ENCODE measurements around the gene MEGF6.

MEGF6 gene

DNA sequence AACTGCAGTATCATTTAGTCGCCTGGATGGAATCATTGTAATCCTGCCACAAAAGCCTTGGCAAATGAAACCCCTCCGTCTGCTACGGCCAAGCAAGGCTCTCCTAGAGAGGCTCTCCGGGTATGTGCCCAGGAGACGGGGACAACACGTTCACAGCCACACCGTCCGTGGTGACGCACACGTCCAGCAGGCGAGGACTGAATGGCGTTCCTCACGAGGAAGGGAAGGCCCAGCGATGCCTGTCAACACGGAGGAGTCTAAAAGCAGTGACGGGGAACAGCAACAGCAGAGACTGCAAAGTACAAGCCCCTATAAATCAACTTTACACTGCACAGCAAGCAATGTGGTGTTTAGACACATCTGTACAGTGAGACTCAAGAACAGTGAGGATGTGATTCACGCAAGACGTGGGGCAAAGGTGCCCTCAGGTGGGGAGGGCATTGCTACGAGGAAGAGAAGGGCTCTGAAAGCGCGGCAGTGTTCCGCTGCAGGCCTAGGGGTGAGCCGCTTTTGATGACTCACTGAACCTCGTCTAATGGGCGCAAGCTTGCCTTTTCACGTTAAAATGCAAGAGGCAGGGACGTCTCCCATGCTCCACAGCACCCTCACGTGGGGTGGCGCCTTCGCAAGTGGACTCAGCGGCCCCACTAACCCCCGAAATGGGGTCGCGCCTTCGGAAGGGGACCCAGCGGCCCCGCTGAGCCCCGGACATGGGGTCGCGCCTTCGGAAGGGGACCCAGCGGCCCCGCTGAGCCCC lies 31.8 kb upstream of the MEGF6 start:
- no peak for DNase-seq

- no peak for DNase-seq
These were observed 30.5 kb upstream of the MEGF6 start for GRCh38 chr1:3641816-3642215.

GRCh38 chr1:3641046-3641760 lies 29.9 kb upstream of the MEGF6 start:
- no peak for DNase-seq

DNA sequence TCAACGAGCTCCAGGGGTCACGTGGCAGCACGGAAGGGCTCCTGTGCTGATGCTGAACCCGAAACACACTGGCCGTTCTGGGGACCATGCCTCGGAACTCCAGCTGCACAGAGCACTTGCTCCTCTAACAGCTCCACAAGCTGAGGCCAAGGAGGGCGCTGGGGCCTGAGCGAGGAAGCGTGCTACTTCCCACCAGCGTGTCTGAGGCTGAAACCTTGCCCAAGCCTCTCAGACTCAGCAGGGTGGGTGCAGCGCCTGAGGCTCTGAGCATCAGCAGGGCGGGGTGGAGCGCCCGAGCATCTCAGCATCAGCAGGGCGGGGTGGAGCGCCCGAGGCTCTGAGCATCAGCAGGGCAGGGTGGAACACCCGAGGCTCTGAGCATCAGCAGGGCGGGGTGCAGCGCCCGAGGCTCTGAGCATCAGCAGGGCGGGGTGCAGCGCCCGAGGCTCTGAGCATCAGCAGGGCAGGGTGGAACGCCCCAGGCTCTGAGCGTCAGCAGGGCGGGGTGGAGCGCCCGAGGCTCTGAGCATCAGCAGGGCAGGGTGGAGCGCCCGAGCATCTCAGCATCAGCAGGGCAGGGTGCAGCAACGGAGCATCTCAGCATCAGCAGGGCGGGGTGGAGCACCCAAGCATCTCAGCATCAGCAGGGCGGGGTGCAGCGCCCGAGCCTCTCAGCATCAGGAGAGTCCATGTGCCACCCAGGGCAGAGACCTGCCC lies 29.0 kb upstream of the MEGF6 start:
- no peak for DNase-seq

GRCh38 chr1:3639397-3639911 lies 28.1 kb upstream of the MEGF6 start:
- DNase-seq: no peak

DNA sequence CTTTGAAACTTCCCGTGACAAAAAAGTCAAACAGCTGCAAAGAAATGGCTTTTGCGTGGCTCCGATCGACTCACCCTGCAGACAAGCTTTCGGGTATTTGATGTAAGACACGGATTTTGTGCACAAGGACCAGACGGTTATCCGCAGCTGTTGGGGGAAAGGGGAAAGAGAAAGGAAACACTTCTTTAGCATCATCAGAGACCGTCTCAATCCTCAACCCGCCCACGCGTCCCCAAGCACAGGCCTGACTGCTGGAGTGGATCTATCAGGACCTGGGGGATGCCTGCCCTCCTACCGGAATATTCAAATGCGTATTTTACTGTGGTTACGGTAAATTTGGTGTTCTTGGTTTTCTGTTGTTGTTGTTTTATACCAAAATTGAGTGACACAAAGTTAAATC lies 27.4 kb upstream of the MEGF6 start:
- DNase-seq: no peak

DNA sequence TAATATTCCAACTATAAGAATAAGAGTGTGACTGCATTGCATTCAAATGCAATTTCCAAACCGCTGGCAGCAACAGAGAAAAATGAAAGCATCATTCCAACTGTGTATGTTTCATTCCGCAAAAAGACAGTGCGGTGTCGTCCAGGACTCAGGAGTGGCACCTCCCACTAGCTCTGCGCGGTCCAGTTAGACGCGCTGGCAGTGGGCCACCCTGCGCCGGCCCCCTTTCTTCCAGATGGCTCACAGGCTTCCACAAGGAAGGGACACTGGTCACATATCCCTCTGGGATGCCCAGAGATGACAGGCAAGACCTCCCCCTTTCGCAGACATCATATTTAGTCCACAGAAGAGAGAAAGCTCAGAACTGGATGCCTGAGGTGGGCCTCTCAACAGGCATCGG lies 26.7 kb upstream of the MEGF6 start:
- no peak for DNase-seq

DNA sequence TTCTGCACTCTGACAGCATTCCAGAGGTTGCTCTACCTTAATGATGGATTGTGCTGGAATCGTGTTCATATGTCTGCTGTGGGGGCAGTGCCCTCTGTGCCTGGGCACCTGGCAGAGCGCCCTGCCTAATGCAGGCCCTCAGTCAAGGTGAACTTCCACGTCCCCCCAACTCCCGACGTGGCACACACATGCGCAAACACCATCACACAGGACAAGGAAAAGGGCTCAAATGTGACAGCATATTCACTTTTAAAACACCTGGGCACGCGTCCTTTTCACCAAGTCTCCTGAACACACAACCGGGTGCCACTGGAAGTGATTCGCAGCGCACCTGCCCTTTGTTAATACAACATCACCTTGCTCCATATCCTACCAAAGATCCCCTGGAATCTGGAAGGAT lies 25.2 kb upstream of the MEGF6 start:
- no peak for DNase-seq

DNA sequence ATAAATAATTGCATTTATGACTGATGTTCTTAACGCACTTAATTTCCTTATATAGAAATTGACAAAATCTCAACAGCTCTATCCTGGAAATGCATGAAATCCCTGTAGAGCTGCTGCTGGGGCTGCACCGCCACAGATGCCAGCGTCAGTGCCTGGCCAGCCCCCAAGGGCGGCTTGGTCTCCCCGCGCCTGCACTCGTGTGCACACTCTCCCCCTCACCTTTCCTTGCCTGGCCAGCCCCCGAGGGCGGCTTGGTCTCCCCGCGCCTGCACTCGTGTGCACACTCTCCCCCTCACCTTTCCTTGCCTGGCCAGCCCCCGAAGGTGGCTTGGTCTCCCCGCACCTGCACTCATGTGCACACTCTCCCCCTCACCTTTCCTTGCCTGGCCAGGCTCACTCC lies 24.8 kb upstream of the MEGF6 start:
- DNase-seq: no peak

- no peak for DNase-seq
These were observed 22.9 kb upstream of the MEGF6 start for GRCh38 chr1:3634059-3634800.

DNA sequence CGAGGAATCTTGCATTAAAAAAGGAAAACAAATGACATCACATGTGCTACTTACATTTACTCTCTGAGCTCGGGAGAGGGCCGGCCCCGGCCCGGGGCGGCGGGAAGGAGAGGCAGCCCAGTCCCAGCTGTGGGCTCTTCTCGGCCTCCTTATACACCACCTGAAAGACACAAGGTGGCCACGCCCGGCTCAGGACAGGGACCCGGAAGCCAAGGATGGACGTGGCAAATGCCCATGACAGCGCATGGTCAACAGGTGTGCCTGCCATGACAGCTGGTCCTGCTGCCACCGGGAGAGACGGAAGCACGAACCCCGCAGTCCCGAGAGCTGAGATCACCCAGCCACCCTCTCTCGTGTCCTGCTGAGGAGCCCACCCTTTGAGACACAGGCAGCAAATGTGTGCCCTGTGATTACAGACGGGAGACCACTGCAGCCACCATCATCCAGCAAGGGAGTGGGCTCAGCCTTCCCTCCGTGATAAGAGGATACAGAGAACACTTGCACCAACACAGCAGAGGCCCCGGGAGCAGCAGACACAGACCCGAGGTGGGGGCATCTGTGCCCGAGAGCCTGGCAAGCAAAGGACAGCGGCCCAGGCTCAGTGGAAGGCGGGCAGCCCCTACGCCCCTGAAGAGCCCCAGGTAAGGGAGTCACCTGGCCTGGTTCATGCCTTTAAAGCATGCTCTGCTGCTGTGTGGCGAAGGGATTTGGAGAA lies 22.2 kb upstream of the MEGF6 start:
- DNase-seq: no peak

DNA sequence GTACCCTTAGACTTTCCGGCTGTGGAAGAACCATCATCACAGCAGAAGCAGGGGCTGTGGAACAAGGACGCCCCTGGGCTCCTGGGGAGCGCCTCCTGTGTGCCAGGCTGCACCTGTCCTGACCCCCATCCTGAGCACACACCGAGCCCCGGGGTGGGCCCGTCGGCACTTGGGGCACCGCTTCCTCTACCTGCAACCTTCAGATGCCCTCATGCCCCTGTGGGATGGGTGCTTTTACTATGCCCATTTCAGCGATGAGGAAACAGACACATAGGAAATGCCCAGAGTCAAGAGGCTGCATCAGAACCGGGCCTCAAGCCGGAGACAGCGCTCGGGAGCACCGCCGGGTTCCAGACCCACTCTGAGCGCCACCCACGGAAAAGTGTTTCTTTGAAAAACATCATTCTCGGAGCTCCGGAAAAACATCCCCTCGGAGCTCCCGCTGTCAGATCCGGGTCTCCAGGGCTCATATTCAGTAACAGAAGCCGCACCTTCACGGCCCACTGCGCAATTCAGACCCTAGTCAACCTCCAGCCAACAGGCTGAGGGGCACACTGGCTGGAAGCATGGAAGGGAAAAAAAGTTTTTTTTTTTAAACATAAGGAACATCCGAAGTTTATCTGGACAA lies 21.5 kb upstream of the MEGF6 start:
- no peak for DNase-seq

DNA sequence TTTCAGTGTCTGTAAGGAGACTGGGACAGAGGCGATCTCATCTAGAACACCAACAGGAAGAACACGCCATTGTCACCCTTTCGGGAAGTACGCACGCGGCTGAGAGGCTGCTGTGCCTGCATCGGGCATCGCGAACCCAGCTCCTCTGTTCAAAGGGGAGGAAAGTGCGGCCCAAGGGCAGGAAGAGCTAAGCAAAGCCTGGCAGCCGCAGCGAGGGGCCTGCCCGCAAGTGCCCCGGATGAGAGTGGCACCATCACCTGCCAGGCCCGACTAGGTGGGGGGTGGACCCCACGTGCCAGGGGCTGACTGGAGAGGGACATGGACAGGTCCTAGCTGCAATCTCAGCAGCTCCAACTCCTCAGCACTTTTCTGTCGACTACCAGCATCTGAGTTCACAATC lies 21.0 kb upstream of the MEGF6 start:
- DNase-seq: no peak

DNA sequence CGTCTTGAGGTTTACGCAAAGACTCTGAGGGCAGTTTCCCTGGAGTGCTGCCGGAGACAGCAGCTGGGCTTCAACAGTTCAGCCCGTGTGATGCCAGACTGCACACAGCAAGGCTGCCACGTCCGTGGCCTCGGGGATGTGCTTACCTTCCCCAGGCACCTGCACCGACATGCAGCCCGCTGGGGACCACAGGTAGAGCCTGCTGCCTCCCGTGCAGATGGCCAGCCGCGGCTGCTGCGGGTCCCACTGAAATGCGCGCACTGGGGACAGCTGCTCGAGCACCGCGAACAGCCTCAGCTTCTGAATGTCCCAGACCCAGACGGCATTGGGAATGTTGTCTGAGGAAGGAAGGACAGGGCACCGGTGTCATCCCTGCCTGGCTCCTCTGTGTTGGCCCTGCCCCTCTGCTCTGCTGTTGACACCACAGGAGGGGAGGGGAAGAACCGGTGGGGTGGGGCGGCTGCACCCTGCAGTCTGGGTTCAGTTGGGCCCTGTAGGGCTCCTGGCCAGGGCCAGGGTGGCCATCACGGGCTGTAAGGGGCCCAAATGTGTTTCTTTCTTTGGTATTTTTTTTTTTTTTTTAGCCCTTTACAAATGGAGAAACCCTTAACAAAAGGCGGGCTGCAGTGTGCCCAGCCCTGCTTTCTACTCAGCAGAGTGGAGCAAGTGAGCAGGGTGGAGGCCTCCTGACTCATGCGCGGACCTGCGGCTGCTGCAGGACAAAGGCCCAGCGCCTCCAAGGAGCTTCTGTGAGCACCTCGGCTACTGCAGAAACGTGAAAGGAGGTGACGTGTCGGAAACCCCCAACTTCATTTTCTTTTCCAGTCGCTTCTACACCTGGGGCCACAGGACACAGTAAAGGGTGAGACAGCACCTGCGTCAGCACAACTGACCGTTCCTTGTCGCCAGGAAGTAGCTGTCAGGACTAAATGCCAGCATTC lies 20.3 kb upstream of the MEGF6 start:
- no peak for DNase-seq

- DNase-seq: no peak
These were observed 19.6 kb upstream of the MEGF6 start for GRCh38 chr1:3630914-3631313.

GRCh38 chr1:3630161-3630611 lies 18.9 kb upstream of the MEGF6 start:
- DNase-seq: no peak

- no peak for DNase-seq
These were observed 18.4 kb upstream of the MEGF6 start for GRCh38 chr1:3629561-3630160.

GRCh38 chr1:3628445-3628844 lies 17.1 kb upstream of the MEGF6 start:
- no peak for DNase-seq

- no peak for DNase-seq
These were observed 16.4 kb upstream of the MEGF6 start for GRCh38 chr1:3627515-3628253.
